BE2C (cell line): ENCODE measurements around the gene FXYD3.

Experiments
- DNase-seq: peaks from one replicate; pipeline ENCODE4 v3.0.0-alpha.2; 2020
- H3K27me3 ChIP-seq: fragments of 250-450 bp; sonication (Bioruptor Pico); 2 replicates; pipeline ENCODE4 v1.5.1; 2020; ENCODE audit warnings: mild to moderate bottlenecking
- H3K36me3 ChIP-seq: fragments of 250-450 bp; sonication (Bioruptor Pico); 2 replicates; pipeline ENCODE4 v1.5.1; 2020; ENCODE audit warnings: mild to moderate bottlenecking
- H3K4me1 ChIP-seq: fragments of 250-450 bp; sonication (Bioruptor Pico); 2 replicates; pipeline ENCODE4 v1.5.1; 2020
- H3K4me3 ChIP-seq: 2 replicates; pipeline ENCODE4 v1.5.1; 2011; ENCODE audit warnings: low read depth, low read length
- H3K9me3 ChIP-seq: fragments of 250-450 bp; sonication (Bioruptor Pico); 2 replicates; pipeline ENCODE4 v1.5.1; 2020
- CTCF ChIP-seq: IDR thresholded peaks from 2 replicates; pipeline ENCODE4 v1.5.1; 2012; ENCODE audit warnings: mild to moderate bottlenecking, low read depth, low read length

Gene FXYD3

GRCh38 chr19:35104361-35104760, 11.3 kb upstream of the FXYD3 start:
- Histone ChIP-seq H3K4me1 (no peaks in the 10 kb centered on the region), H3K36me3 (no peaks in the 10 kb centered on the region), H3K27me3 (no peaks in the 10 kb centered on the region), H3K4me3 (no peak overlapping the region), H3K9me3 (no peaks in the 10 kb centered on the region)
- TF ChIP-seq CTCF: no peak
- DNase-seq: no peak

GRCh38 chr19:35105047-35105410, 10.6 kb upstream of the FXYD3 start:
- Histone ChIP-seq H3K36me3 (no peaks in the 10 kb centered on the region), H3K4me3 (no peak overlapping the region), H3K4me1 (no peaks in the 10 kb centered on the region), H3K27me3 (no peaks in the 10 kb centered on the region), H3K9me3 (no peaks in the 10 kb centered on the region)
- DNase-seq: no peak
- TF ChIP-seq CTCF: no peak

GRCh38 chr19:35105411-35106290, 10.0 kb upstream of the FXYD3 start:
- Histone ChIP-seq H3K27me3 (no peaks in the 10 kb centered on the region), H3K4me3 (no peak overlapping the region), H3K36me3 (no peaks in the 10 kb centered on the region), H3K4me1 (no peaks in the 10 kb centered on the region), H3K9me3 (no peaks in the 10 kb centered on the region)
- DNase-seq: no peak
- TF ChIP-seq CTCF: no peak

GRCh38 chr19:35106291-35106583, 9.4 kb upstream of the FXYD3 start:
- Histone ChIP-seq H3K36me3 (no peaks in the 10 kb centered on the region), H3K9me3 (no peaks in the 10 kb centered on the region), H3K27me3 (no peaks in the 10 kb centered on the region), H3K4me1 (no peaks in the 10 kb centered on the region), H3K4me3 (no peak overlapping the region)
- DNase-seq: no peak
- no peak for TF ChIP-seq CTCF

- Histone ChIP-seq H3K4me3 (no peak overlapping the region), H3K9me3 (no peaks in the 10 kb centered on the region), H3K36me3 (no peaks in the 10 kb centered on the region), H3K27me3 (no peaks in the 10 kb centered on the region), H3K4me1 (no peaks in the 10 kb centered on the region)
- no peak for TF ChIP-seq CTCF
- DNase-seq: no peak
Observed at GRCh38 chr19:35106898-35107541, 8.6 kb upstream of the FXYD3 start.

- DNase-seq: no peak
- Histone ChIP-seq H3K27me3 (no peaks in the 10 kb centered on the region), H3K4me1 (no peaks in the 10 kb centered on the region), H3K36me3 (no peaks in the 10 kb centered on the region), H3K4me3 (no peak overlapping the region), H3K9me3 (no peaks in the 10 kb centered on the region)
- no peak for TF ChIP-seq CTCF
Observed at GRCh38 chr19:35107545-35107944, 8.1 kb upstream of the FXYD3 start.
